ENCODE data around the gene PPM1L.

DNA sequence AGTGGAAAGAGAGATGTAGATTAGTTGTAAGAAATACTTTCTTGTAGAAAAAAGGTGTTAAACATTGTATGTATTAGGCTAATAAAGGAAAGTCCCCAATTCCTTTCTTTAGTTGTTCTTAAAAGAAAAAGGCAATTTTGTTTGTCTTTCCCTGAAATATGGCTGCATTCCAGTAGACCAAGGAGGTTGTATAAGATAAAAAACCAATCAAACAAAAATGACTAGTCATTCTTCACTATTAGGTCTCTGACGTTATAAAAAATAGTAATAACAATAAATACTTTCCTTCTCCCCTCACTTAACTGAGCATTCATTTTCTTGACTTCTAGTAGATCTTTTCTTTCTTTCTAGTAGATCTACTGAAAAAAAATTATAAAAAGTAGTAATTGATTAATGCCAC lies 8.6 kb upstream of the PPM1L start:
- TF ChIP-seq, protein P1, sequence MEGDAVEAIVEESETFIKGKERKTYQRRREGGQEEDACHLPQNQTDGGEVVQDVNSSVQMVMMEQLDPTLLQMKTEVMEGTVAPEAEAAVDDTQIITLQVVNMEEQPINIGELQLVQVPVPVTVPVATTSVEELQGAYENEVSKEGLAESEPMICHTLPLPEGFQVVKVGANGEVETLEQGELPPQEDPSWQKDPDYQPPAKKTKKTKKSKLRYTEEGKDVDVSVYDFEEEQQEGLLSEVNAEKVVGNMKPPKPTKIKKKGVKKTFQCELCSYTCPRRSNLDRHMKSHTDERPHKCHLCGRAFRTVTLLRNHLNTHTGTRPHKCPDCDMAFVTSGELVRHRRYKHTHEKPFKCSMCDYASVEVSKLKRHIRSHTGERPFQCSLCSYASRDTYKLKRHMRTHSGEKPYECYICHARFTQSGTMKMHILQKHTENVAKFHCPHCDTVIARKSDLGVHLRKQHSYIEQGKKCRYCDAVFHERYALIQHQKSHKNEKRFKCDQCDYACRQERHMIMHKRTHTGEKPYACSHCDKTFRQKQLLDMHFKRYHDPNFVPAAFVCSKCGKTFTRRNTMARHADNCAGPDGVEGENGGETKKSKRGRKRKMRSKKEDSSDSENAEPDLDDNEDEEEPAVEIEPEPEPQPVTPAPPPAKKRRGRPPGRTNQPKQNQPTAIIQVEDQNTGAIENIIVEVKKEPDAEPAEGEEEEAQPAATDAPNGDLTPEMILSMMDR (IDR thresholded peaks at IDR 0.05; ENCODE audit: low read length) = no peak
- TF ChIP-seq EZH2 (optimal IDR thresholded peaks at IDR 0.05; ENCODE audit: low read depth, low read length) = no peak
